Left kidney (tissue), 2 donors: Measurements from ENCODE around the gene PDE11A. TPM values are rescaled to one million over a fixed set of nuclear protein-coding genes. Genes with fewer than 3 reads are reported as not detected.
"Not testable (repeated sequence)": the region's sequence is repeated elsewhere in the genome, so short reads cannot be mapped to it uniquely, and the experiment has no call there.

Source experiments
- DNase-seq: peaks from one replicate; pipeline ENCODE4 v3.0.0-alpha.2; 2013
- polyA plus RNA-seq: library from polyadenylated mRNA; unstranded; fragments of 120-200 nt; gene quantifications from one replicate; pipeline ENCODE4 v1.2.1, GENCODE V29; 2013; ENCODE audit not compliant: insufficient read length

The PDE11A gene
- polyA plus RNA-seq, 1 donor = 9.4 TPM

GRCh38 chr2:178008636-178009289 is 63.8 kb downstream of the PDE11A start:
- no peak for DNase-seq

GRCh38 chr2:178006710-178007109 is 65.9 kb downstream of the PDE11A start:
- no peak for DNase-seq

GRCh38 chr2:178005756-178006155 is 66.8 kb downstream of the PDE11A start:
- DNase-seq = no peak

GRCh38 chr2:178002038-178002437 is 70.5 kb downstream of the PDE11A start:
- no peak for DNase-seq

- no peak for DNase-seq
These were observed 73.6 kb downstream of the PDE11A start for GRCh38 chr2:177998996-177999395.

- DNase-seq = no peak
These were observed 74.6 kb downstream of the PDE11A start for GRCh38 chr2:177998006-177998405.

- no peak for DNase-seq
These were observed 79.6 kb downstream of the PDE11A start for GRCh38 chr2:177992992-177993391.

GRCh38 chr2:177989029-177989885 is 83.3 kb downstream of the PDE11A start:
- no peak for DNase-seq

- DNase-seq = peak; percentile 22
These were observed 87.8 kb downstream of the PDE11A start for GRCh38 chr2:177984749-177985148.

- DNase-seq = peak; percentile 48
These were observed 89.3 kb downstream of the PDE11A start for GRCh38 chr2:177983183-177983788.

- no peak for DNase-seq
These were observed 99.8 kb downstream of the PDE11A start for GRCh38 chr2:177972782-177973181.

GRCh38 chr2:177972123-177972522 is 100.5 kb downstream of the PDE11A start:
- no peak for DNase-seq

GRCh38 chr2:177970670-177971454 is 101.7 kb downstream of the PDE11A start:
- DNase-seq = no peak

GRCh38 chr2:177964892-177965291 is 107.7 kb downstream of the PDE11A start:
- DNase-seq = no peak

GRCh38 chr2:177952151-177952550 is 120.4 kb downstream of the PDE11A start:
- peak; percentile 30 for DNase-seq

GRCh38 chr2:177947598-177947997 is 125.0 kb downstream of the PDE11A start:
- DNase-seq = not testable (repeated sequence)

- not testable (repeated sequence) for DNase-seq
These were observed 128.0 kb downstream of the PDE11A start for GRCh38 chr2:177944530-177944929.

GRCh38 chr2:177942731-177943130 is 129.8 kb downstream of the PDE11A start:
- DNase-seq = no peak

GRCh38 chr2:177939211-177939610 is 133.4 kb downstream of the PDE11A start:
- DNase-seq = no peak

- no peak for DNase-seq
These were observed 141.7 kb downstream of the PDE11A start for GRCh38 chr2:177930916-177931315.

GRCh38 chr2:177929662-177930522 is 142.7 kb downstream of the PDE11A start:
- no peak for DNase-seq
